GM18951 (cell line): ENCODE data around the gene SLC25A39.

ENCODE experiments used
- POLR2A ChIP-seq: IDR thresholded peaks from 4 replicates; pipeline ENCODE4 v1.6.1; 2011; ENCODE audit warnings: mild to moderate bottlenecking; ENCODE audit not compliant: insufficient read length, insufficient read depth; ENCODE audit errors: extremely low read depth
- in situ Hi-C: fragments of 300-500 bp; cut with MboI; formaldehyde crosslinking; loops from one replicate; pipeline ENCODE4 v1.12.0; 2022; ENCODE audit warnings: low sequenced_read_pairs, mixed read lengths, inconsistent platforms; ENCODE audit not compliant: unreplicated experiment

SLC25A39 gene

DNA sequence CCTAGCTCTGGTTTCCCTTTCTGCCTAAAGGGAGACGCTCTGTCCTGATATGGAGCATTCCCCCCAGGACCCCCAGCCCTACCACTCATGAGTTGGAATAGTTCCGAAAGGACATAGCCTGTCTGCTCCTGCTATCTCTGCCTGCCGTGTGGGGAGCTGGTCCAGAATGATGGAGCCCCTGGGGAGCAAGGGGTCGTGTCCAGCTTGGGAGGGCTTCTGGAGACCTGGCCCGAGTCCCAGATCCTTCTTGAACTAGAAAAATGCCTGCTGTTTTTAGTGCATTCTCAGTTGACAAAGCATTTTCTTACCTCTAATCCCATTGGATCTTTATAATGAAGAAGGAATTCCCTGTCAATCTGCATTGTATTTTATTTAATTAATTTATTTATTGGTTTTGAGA lies 11.3 kb upstream of the SLC25A39 start:
- in situ Hi-C loops, result loop anchor here (25.0 kb wide), 1 partner anchor 399 kb away; the partner anchor contains the start of gene PPY
- TF ChIP-seq POLR2A, result no peak

DNA sequence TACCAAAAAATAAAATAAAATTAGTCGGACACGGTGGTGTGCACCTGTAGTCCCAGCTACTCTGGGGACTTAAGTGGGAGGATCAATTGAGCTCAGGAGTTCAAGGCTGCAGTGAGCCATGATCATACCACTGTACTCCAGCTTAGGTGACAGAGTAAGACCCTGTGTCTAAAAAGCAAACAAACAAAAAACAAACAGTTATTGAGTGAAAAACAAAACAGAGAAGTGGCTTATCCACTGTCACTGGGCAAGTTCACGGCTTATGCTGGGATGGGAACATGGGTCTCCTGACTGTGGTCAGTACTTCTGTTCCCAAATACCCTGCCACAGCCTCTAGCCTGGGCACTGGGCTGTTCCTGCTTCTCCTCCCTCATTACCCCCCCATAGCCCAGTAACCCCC lies 10.9 kb upstream of the SLC25A39 start:
- TF ChIP-seq POLR2A, result no peak
- in situ Hi-C loops, result loop anchor here (25.0 kb wide), 1 partner anchor 398 kb away; the partner anchor contains the start of gene PPY

DNA sequence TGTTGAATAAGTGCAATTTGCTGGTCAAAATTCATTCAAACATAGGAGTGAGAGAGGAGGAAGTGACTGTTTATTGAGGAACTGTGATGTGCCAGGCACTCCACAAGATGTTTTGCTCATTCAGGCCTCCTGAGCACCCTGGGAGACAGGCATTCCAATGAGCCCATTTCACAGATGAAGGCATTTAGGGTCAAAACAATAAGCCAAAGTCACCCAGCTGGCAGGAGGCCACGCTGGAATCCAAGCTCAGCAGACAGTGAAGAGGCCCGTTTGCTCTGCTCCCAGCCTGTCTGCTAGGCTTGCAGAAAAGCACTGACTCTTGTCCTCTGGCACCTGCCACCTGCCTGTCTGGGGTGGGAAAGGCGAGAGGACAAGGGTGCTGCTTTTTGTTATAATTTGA lies 10.1 kb upstream of the SLC25A39 start:
- TF ChIP-seq POLR2A, result no peak
- in situ Hi-C loops, result loop anchor here (25.0 kb wide), 1 partner anchor 397 kb away; the partner anchor contains the start of gene PPY

DNA sequence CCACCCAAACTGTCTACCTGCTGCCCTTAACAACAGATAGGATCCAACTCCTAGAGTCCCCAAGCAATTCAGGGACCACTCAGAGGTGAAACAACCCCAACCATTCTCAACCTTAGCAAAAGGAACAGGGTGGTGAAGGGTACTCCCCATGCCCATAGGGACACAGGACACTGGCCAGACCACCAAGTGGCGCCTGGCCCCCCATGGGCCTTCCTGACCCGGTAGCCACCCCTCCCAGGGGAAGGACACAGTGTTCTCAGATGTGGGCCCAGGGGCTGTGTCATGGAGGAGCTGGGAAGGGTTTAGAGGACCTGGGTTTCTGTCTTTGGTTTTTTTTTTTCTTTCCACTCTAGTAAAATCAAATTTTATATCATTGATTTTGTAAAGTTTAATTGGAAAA lies 9.7 kb upstream of the SLC25A39 start:
- in situ Hi-C loops, result loop anchor here (25.0 kb wide), 1 partner anchor 397 kb away; the partner anchor contains the start of gene PPY

DNA sequence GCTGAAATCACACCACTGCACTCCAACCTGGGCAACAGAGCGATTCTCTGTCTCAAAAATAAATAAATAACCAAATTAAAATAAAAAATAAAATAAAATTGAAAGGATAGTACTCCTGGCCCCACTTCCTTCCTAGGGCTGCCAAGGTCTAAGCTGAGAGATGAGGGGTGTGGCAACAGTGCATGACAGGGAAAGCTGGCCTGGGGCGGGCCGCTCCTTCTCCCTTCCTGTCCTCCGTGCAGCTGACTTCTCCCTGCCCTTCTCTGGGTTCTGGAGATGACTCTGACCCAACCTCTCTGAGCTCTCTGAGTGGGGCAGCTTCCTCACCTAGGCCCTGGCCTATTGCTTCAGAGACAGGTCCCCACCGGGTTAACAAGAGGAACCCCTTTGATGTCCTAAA lies 8.7 kb upstream of the SLC25A39 start:
- TF ChIP-seq POLR2A, result no peak
- in situ Hi-C loops, result loop anchor here (25.0 kb wide), 1 partner anchor 396 kb away; the partner anchor contains the start of gene PPY

More for the DNA sequence above, 9.7 kb upstream of the SLC25A39 start:
- TF ChIP-seq POLR2A, result no peak

DNA sequence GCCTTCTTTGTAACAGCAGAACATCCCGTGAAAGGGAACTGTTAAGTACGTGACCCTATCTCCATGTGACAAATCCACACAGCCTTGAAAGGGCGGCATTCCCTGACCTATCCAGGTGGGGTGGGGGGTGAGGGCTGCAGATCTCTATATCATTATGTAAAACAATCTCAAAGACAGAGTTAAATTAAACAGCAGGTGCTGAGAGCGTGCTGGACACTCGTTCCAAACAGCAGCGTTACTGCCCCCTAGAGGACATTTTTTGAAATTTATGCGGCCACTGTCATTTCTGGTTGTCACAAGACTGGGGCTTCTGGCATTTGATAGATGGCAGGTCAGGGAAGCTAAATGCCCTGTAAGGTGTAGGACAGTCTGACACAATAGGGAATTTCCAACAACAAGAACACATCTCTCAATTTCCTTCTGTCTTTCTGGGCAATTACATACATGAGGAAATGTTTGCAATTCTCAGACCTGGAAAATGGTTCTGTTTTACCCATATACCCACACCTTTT lies 6.7 kb upstream of the SLC25A39 start:
- in situ Hi-C loops, result loop anchor here (25.0 kb wide), 1 partner anchor 394 kb away; the partner anchor contains the start of gene PPY
- TF ChIP-seq POLR2A, result no peak

DNA sequence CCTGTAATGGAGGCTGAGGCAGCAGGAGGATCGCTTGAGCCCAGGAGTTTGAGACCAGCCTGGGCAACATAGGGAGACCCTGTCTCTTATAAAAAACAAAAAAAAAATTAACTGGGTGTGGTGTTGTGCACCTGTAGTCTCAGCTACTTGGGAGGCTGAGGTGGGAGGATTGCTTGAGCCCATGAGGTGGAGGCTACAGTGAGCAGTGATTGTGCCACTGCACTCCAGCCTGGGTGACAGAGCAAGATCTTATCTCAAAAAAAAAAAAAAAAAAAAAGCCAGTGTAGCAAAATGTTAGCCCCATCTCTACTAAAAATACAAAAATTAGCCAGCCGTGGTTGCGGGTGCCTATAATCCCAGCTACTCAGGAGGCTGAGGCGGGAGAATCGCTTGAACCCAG lies 5.6 kb upstream of the SLC25A39 start:
- in situ Hi-C loops, result loop anchor here (25.0 kb wide), 1 partner anchor 393 kb away; the partner anchor contains the start of gene PPY

DNA sequence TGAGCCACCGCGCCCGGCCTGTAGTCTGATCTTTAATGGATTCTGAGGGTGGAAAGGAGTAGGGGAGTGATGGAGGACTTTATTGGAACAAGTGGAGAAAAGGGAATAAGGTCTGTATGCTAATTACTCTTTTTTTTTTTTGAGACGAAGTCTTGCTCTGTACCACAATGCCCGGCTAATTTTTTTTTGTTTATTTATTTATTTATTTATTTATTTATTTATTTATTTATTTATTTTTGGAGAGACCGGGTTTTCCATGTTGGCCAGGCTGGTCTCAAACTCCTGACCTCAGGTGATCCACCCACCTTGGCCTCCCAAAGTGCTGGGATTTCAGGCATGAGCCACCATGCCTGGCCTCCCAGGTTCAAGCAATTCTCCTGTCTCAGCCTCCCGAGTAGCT lies 4.9 kb upstream of the SLC25A39 start:
- in situ Hi-C loops, result loop anchor here (5.0 to 25.0 kb wide), 2 partner anchors 127 to 392 kb away; partner anchors contain the start of gene PPY

DNA sequence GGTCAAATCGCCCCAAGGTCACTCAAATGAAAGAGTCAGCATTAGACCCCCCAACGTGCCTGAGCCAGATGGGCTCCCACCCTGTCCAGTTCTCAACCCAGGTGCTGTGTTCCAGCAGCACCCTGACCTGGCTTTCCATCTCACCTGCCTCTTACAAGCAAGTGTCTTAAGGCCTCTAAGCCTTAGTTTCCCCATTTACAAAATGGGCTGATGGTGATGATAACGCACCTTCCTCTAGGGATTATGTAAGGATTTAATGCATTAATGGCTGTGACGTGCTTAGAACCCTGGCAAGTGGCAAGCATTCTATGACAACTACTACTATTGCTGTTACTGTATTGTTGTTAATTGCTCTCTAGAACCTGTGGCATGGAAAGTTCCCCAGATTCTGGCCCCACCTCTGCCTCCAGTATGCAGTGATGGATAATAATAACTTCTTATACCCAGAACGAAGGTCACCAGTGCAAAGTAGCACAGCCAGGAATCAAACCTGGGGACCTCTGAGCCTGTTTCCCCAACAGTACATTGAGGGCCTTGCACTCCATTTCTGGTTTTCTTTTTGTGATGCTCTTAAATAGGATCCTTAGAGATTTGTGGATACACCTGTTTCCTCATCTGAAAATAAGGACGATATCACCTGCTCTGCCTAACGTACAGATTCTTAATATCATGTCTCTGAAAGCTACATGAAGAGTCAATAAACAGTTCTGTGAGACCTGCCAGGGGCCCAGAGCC lies 3.3 kb upstream of the SLC25A39 start:
- no peak for TF ChIP-seq POLR2A
- in situ Hi-C loops, result loop anchor here (5.0 to 25.0 kb wide), 2 partner anchors 126 to 391 kb away; partner anchors contain the start of gene PPY

DNA sequence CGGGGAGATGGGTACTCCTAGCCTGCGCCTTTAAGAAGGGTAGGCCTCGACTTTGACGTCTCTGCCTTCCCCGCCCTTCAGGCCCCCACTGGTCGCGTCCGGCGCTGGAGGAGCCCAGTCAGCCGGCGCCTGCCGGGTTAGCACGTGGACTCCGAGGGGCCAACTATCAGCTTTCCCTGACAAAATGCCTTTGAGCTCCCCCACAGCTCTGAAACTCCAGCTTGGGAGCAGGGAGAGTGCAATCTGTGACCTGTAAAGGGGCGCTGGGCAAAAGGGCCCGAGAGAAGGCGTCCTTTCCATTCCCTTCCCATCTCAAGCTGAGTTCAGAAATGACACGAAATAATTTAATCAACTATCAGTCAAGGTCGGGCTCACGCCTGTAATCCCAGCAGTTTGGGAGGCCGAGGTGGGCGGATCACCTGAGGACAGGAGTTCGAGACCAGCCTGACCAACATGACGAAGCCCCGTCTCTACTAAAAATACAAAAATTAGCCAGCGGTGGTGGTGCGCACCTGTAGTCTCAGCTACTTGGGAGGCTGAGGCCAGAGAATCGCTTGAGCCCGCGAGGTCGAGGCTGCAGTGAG lies 2.3 kb upstream of the SLC25A39 start:
- in situ Hi-C loops, result loop anchor here (5.0 to 25.0 kb wide), 2 partner anchors 125 to 390 kb away; partner anchors contain the start of gene PPY
- TF ChIP-seq POLR2A, result peak; percentile 64

DNA sequence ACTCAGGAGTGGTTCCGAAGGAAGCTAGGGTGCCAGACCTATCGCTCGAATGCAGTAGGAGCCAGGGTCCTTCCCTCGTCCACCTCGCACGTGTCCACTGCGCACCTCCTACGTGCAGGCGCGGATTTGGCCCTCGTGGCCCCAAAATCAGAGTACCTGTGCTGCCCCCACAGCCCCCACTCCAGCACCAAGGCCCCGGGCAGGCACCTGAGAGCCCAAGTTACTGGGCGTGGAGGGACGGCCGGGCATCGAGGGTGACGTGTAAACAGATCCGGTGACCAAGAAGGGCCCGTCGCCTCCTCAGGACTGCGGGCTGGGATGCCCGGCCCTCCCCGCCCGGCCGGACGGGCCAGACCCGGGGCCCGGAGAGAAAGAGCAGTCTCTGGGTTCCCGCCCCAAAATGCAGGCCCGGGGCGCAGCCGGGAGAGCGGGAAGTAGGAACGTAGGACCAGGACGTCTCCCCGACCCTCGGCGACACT lies 492 bp downstream of the SLC25A39 start:
- no peak for TF ChIP-seq POLR2A
- in situ Hi-C loops, result no loop called here

DNA sequence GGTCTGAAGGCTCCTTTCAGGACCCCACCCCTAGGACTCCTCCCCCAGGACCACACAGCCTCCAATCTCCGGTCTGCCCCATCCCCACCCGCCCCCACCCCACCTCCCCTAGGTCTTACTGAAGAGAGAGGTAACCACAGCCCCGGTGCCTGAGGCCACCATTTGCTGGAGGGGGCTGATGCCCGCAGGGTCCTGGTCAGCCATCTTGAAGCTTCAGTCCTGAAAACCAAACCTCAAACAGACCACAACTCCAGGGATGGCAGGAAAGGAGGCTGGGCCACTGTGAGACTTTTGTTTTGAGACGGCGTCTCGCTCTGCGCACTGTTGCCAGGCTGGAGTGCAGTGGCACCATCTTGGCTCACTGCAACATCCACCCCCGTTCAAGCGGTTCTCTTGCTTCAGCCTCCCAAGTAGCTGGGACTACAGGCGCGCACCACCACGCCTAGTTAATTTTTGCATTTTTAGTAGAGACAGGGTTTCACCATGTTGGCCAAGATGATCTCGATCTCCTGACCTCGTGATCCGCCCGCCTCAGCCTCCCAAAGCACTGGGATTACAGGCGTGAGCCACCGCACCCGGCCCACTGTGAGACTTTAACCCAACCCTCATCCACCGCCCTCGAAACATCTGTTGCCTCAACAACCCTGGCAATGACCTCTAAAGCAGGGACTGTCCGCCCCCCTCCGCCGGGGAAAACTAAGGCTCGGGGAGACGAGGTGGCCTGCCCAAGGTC lies 1.1 kb downstream of the SLC25A39 start:
- TF ChIP-seq POLR2A, result no peak
- in situ Hi-C loops, result no loop called here
